ENCODE data around the gene DGCR6.
"Not testable (repeated sequence)": the region's sequence is repeated elsewhere in the genome, so short reads cannot be mapped to it uniquely, and the experiment has no call there.

GRCh38 chr22:18890510-18891192 is 15.5 kb upstream of the DGCR6 start:
- not testable (repeated sequence) for TF ChIP-seq EZH2 (IDR thresholded peaks at IDR 0.05; ENCODE audit: borderline replicate concordance, low read depth, low read length, poor library complexity, severe bottlenecking); CTCF (conservative IDR thresholded peaks at IDR 0.05; ENCODE audit: low read depth, low read length)
